Stimulated activated CD8-positive, alpha-beta memory T cell treated with anti-CD3 and anti-CD28 coated beads, Interleukin-15, amount 100 ng/mL, for 4 hours (primary cell): Measurements from ENCODE around the gene DMRT1.

Experiments
- DNase-seq, 2 donors: peaks; one replicate each; pipeline ENCODE4 v3.0.0-alpha.2; 2020; ENCODE audit warnings: low read depth in 2 of 2

DMRT1 gene

DNA sequence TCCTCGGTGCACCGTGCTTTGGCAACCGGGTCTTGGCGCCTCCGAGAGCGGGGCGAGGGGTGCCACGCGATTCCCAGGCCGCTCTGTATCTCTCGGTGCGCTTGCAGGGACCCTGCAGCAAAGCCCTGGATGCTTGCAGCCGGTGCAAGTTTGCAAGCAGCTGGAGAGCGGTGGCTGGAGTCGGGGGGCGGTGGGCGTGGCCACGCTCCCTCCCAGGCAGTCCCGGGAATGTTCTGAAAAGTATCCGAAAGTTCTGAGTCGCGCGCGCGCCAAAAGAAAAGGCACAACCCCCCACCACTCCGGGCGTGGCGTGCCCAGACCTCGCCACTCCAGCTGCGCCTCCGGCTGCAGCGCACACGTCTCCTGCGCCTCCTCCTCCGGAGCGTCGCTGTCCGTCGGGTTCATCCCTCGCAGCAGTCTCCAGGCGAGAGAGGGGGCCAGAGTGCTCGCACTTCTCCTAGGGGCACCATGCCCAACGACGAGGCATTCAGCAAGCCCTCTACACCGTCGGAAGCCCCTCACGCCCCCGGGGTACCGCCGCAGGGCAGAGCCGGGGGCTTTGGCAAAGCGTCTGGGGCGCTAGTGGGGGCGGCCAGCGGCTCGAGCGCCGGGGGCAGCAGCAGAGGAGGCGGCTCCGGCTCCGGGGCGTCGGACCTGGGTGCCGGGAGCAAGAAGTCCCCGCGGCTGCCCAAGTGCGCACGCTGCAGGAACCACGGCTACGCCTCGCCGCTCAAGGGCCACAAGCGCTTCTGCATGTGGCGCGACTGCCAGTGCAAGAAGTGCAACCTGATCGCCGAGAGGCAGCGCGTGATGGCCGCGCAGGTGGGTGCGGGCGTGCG is at the start of gene DMRT1:
DMRT1 (plus strand) TSS at position 327 of the 839 bp plus-strand sequence; CDS start at position 469, 142 bp downstream.
- no peak for DNase-seq

DNA sequence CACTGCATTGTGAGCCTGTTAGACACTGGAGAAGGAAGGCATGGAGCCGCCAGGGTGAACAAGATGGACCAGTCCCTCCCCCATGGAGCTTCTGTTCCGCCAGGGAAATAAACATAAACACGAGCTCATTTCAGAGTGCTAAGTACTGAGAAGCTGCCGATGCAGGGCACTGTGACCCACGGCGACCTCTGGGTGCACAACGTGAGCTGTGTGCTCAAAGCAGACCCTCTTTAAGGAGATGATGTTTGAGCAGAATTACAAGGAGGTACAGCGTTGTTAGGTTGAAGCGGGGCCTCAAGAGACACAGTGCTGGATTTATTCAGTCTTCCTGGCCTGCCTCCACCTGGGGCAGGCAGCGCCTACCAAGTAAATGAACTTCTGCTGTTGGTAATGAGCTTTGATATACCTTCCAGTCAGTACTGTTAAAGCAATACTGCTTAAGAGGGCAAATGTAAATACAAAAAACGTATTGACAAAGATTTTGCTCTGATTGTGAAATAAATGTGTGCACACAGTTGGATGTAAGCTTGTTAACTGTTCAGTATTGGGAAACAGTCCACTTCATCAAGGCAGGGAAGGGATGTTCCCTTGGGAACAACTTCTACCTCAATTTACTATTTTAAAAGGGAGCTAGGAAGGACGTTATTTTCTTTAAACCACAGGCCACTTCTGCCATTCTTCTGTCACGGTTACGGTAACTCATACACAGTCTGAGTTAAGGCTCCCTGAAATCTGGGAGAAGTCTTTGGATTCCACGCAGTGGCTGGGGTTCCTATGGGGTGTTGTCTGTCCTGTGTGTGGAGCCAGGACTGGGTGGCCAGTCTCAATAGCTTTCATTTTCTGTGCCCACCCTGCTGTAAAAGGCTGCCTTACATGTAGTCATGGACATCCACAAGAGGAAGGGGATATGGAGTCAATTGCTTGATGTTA is 48.9 kb upstream of the DMRT1 start:
- no peak for DNase-seq

DNA sequence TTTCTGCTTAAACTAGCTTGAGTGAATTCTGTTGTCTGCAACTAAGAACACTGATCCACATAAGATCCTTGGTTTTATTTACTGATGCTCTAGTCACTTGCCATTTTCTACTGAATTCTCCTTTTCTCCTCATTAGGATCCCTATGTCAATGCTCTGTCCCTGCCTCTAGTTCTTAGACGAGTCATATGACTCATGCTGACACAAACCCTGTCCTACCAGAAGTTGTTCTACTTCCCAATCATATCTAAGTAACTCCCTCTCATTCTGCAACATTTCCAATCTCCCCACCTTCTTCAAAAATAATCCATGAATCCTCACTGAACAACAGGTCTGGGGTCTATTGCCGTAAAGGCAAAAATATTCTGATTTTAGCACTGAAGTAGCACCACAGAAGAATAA is 47.1 kb upstream of the DMRT1 start:
- DNase-seq, result no peak

DNA sequence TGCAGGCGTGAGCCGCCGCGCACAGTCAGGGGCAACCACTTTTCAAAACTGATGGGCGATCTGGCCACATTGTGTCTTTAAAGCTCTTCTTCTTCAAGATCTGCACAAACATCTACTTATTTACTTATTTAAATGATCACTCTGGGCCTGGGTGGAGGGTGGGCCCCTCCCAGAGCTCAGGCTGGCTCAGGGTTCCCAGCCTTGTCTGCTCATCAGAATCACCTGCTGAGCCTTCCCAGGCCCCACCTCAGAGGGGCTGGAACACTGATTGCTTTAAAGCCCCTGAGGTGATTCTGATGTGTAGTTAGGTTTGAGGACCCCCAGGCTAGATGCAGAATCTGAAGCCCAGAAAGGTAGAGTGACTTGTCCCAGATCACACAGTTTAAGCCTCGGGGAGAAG is 45.6 kb upstream of the DMRT1 start:
- DNase-seq, result no peak

DNA sequence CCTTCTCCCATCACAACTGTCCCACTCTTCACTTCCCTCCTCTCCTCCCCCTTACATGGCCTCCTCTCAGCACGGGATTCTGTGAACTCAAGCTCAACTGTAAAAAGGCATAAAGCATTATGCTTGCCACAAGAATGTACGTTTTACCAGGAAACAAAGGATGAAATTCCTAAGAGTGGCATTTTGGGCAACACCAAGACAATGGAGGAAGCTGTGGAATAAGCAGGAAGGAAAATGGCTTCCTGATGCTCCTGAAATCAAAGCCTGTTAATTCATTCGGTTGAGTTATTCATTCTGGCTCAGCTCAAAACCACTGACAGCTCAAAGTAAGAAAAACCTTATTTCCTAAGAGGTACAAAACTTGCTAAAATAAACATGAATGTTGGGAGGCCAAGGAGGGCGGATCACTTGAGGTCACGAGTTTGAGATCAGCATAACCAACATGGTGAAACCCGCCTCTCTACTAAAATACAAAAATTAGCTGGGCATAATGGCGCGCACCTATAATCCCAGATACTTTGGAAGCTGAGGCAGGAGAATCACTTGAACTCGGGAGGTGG is 40.8 kb upstream of the DMRT1 start:
- DNase-seq, result no peak

DNA sequence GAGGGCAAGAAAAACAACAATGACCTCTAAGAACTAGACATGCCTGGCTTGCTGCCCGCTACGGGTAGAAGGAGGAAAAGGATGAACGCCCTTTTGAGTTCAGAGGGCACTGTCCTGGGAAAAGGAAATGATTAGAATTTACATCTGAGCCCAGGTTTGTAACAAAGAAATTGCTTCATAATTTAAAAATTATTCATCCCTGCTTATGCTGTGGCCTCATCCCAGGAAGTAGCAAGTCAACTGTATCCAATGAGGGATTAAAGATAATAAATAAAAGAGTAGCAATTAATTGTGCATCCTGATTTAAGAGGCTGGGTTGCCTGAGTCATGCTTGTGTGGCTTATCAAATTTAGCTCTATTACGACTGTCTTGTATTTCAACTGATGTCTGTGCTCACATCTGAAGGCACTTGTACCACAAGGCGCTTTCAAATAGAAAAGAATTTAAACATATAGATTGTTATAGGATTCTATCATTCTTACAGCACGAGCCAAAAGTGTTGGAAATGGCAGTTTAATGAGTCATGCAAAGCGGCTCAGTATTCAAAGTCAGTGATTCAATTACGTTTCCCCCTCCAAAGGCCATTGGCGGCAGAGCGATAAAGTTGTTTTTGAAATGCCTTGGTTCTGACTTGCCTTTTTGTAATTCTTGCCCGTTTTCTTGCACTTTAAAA is 40.0 kb upstream of the DMRT1 start:
- no peak for DNase-seq

DNA sequence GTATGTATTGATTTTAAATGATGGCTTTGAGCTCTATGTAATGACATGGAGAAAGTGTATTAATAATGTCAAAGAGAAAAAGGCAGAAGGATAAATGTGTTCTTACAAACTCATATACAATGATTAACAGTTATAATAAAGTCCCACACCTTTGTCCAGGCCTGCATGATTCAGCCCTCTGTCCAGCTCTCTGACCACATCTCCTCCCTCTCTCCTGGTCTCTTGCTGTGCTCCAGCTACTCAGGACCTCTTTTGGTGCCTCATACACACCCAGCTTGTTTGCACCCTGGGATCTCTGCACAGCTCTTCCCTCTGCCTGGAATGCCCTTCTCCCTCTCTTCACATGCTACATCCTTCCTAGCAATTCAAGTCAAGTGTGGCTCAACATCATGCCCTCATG is 37.5 kb upstream of the DMRT1 start:
- no peak for DNase-seq

DNA sequence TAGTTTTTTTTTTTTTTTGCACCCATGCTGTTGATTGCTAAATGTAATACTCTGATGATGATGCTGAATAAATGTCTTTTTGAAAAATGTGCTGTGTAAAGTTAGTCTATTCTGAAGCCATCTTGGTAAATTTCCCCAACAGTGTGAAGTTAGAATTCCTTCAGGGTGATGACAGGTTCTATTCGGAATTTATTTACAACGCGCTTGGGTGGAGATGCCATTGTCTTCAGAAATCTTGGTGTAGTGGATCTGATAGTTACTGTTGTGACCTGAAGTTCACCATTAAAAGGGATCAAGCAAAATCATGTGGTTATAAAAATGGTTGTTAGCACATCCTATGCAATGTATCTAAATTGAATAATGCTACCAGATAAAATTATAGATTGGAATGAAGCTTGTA is 36.3 kb upstream of the DMRT1 start:
- DNase-seq, result no peak

DNA sequence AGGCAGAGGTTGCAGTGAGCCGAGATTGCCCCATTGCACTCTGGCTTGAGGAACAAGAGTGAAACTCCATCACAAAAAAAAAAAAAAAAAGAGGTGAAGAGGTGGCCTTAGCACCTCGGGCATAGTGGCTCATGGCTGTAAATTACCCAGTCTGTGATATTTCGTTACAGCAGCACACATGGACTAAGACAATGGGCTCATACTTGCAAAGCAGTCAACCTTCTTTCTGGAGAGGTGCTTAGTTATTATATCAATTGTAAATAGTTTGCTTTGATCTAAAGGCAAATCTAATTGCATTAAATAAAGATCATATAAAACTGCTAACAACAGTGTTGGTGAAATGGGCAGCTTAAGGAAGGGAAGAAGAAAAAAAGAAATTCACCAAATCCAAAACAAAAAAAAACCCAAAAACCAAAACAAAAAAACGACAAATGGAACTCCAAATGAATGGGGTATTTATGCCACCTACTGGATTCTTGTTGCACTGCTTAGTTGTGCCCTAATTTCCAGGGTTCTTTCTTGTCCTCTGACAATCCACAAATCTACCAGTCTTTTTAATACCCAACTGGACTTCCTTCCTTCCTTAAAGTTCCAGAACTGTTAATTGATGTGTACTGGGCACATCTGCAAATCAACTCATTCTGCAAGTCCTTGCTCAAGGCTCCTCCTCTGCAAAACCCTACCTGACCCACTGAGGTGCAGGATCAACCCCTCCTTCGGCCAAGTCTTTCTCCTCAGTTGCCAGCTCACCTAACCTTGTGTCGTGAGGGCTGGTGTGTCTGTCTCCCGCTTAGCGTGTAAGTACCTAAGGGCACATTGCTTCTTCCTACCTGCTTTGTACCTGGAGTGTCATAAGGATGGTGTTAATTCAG is 35.0 kb upstream of the DMRT1 start:
- DNase-seq, result no peak

DNA sequence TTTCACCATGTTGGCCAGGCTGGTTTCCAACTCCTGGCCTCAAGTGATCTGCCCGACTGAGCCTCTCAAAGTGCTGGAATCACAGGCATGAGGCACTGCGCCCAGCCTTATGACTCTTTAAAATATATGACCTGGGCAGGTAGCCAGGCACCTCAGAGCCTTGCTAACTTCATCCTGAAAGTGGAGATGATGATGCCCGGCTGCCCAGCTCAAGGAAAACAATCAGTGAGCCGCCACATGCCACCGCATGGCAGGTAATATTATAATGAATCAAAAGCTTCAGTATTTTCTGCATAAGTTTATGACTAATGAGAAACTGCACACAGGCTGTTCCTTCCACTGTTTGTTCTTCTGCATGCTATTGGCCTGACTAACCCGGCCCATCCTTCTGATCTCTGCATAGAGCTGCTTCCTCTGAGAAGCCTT is 30.4 kb upstream of the DMRT1 start:
- DNase-seq, result no peak

DNA sequence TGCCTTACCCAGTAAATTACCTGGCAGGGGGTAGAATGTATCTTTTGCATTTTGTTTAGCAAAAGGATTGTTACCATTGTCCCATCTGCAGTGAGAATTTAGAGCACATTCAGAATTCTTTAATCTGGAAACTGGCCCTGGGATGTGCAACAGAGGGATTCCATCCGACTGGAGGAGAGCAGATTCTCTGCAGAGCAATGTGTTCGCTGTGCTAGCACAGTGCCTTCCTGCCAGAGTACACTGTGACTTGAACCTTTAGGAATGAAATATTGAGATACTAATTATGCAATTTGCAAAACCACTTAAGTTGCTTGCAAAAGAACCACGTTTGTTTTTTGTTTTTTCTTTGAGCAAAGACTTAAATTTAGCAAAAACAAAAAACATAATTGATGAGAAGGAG is 22.5 kb upstream of the DMRT1 start:
- DNase-seq, result no peak

DNA sequence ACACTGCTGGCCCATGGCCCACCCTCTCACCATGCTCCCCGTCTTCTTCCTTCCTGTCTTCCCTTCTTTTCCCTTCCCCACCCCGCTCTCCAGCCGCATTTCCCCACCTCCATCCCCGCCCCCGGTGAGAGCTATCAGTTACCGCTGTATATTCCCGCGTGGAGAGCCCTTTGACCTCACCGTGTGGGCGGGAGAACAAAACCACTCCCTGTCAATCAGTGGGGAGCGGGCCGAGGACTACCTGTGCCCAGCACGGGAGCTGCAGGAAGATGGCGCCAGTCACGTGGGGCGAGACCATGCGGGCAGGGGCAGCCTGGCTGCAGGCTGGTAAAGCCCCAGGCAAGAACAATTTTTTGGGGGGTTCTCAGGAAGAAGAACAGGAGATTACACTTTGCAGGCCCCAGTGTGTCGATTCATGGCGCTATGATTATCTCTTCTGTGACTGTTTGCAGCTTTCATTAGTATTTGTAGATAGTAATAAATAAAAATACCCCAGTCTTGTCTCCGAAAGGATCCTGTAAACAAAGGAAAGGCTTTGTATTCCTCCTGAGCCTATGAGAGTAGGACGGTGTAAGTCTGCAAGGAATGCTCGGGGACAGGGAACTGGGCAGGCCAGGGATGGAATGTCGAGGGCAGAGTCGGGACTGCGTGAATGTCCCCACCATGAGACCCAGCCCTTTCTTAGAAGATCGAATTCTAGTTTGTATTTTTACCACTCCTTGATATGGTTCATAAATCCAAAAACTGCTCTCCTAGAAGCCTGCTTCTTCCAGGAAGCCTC is 14.8 kb upstream of the DMRT1 start:
- DNase-seq, result no peak

DNA sequence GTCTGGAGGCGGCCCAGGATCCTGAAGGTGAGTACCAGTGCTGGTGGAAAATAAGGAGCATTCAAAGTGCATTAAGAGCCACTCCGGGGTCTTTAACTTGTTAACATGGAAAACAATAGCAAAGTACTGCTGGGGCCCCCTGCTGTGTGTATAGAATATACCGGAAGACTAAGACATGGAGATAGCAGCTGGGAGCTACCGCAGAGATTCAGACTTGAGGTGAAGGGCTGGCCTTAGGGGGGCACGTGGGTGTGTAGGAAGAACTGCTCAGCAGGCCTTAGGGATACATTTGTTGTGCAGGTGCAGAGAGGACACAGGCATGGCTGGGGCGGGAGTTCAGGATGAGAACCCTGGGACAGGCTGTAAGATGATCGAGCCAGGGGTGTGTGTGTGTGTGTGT is 1.2 kb upstream of the DMRT1 start:
- no peak for DNase-seq

DNA sequence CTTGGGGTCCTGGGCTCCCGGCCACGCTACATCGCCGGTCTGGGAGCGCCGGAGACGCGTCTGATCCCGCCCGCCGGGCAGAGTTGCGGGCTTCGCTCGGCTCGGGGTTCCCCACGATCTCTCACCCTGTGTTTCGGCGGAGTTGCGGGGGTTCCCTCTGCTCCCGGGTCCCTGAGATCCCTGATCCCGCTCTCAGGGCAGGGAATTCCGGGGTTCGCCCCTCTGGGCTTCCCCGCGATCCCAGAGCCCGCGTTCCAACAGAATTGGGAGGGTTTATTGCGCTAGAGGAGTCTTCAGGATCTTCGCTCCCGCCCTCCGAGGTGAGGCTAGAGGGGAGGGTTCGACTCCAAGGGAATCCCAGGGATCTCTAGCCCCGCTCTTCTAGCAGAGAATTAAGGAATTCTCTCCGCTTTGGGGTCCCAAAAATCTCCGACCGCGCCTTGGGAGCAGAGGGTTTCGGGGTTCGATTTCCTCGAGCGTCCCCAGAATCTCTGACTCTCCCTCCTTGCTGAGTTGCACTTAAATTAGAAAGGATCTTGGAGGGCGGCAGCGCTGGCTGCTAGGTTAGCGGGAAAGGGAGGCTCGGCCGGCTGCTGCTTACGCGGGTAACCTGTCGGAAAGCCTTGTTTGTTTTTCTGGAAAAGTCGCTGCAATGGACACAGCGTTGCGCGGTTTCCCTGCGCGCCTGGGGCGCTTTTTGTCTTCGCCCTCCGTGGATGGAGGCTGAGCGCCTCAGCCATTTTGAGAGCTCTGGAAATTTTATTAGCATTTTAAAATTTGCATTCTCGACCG is 1.3 kb downstream of the DMRT1 start:
- no peak for DNase-seq

DNA sequence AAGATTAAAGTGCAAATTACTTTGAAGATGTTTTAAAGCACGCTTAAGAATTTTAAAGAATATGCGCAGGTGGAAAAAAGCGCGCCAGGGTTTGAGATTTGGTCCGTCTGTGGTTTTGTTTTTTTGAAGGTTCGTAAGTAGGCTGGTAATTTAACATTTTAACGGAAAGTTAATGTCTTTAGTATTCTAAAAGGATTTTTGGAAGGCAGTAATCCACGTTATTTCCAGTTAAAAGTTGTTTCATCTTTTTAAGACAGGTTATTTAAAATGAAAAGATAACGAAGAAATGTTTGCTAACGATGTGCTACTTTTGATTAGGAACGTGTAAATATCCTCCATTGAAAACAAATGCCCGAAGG is 1.9 kb downstream of the DMRT1 start:
- no peak for DNase-seq

DNA sequence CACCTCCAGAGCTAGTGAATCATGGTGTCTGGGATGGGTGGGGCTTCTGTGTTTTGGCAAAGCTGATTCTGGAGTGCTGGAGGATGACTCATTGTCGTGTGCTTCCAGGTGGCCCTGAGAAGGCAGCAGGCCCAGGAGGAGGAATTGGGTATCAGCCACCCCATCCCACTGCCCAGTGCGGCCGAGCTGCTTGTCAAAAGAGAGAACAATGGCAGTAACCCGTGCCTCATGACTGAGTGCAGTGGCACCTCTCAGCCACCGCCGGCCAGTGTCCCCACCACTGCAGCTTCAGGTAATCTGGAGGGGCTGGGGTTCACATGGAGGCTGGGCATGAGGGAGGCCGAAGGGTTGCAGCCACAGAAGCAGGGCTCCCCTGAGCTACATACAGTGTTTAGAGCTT is 5.4 kb downstream of the DMRT1 start:
- no peak for DNase-seq

DNA sequence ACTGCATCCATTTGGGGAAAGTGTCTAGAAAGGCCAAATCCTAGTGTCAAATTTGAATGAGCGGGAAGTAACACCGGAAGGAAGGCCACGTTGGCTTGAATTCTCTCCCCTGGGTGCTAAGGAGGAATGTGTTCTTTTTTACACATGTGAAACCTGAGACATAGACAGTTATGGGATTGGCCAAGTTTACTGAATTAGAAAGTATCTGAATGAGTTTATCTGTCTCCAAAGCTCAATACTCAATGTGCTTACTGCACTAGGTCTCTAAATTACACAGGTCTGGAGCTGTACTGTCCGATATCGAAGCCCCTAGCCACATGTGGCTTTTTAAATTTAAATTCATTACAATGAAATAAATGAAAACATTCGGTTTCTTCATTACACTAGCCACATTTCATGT is 6.0 kb downstream of the DMRT1 start:
- no peak for DNase-seq

DNA sequence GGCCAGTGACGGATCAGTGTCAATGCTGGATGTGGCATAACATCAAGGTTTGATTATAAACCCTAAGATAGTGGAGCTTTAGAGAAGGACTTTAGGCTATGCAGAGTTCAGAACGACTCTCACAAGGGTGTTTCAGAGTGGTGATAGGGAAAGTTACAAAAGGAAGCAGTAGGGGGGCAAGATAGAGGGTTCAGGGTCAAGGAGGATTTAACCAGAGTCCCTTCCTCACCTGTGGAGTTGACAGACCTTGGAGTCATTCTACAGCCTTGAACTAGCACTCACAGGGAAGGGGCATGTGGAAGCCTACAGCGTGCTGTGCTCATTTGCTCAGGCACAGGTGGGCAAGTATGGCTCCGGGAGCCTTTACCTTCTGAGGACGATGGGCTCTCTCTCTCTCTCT is 7.9 kb downstream of the DMRT1 start:
- no peak for DNase-seq

DNA sequence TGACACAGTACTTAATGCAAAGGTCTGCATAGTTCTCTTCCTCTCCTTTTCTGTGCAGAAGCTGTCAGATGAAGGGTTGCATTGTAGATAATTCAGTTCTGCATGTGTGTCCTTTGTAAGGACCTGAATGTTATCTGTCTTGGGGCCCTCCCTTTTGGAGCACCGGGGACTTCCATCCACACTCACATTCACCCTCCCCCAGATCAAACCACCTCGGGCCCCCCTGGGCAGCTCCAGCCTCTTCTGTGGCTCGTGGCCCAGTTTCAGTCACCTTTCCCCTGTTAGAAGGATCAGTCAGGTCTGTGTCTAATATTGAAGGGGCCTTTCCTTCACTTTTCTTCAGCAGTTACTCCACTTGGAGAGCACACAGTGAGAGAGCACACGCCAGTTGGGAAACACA is 11.0 kb downstream of the DMRT1 start:
- DNase-seq, result no peak
